ENCODE results near the gene ELP5.

DNA sequence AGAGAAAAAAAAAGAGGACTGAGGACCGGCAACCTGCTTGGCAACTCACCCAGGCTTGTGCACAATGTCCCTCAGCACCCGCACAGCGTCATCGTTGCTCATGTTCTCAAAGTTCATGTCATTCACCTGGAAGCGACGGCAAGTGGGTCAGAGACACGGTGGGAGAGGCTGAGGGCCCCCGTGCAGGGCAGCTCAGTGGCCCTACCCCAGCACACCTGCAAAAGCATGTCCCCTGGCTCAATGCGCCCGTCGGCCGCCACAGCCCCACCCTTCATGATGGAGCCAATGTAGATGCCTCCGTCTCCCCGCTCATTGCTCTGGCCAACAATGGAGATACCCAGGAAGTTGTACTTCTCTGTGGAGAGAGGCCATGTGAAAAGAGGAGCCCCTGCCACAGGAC is 23.1 kb upstream of the ELP5 start:
- TF ChIP-seq ZNF785 (tag by site-specific recombination; IDR thresholded peaks at IDR 0.05) (no peak), SCRT1 (tag by site-specific recombination; IDR thresholded peaks at IDR 0.05; ENCODE audit: borderline replicate concordance) (no peak), ZNF155 (tag by site-specific recombination; IDR thresholded peaks at IDR 0.05) (no peak), FEZF1 (tag by site-specific recombination; IDR thresholded peaks at IDR 0.05) (no peak), TRIM28 (IDR thresholded peaks at IDR 0.05; ENCODE audit: borderline replicate concordance, low read length) (no peak), ZBTB1 (tag by site-specific recombination; IDR thresholded peaks at IDR 0.05) (no peak)
- TF ChIP-seq, protein P1, sequence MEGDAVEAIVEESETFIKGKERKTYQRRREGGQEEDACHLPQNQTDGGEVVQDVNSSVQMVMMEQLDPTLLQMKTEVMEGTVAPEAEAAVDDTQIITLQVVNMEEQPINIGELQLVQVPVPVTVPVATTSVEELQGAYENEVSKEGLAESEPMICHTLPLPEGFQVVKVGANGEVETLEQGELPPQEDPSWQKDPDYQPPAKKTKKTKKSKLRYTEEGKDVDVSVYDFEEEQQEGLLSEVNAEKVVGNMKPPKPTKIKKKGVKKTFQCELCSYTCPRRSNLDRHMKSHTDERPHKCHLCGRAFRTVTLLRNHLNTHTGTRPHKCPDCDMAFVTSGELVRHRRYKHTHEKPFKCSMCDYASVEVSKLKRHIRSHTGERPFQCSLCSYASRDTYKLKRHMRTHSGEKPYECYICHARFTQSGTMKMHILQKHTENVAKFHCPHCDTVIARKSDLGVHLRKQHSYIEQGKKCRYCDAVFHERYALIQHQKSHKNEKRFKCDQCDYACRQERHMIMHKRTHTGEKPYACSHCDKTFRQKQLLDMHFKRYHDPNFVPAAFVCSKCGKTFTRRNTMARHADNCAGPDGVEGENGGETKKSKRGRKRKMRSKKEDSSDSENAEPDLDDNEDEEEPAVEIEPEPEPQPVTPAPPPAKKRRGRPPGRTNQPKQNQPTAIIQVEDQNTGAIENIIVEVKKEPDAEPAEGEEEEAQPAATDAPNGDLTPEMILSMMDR (tag by site-specific recombination; IDR thresholded peaks at IDR 0.05), result no peak
